PFSK-1 (cell line): ENCODE measurements around the gene COL19A1.

Experiments
- FOXP2 ChIP-seq: optimal IDR thresholded peaks from 2 replicates; pipeline ENCODE3; 2011; ENCODE audit warnings: borderline replicate concordance, control low read depth, inconsistent platforms; ENCODE audit not compliant: insufficient read depth; ENCODE audit errors: extremely low read length, extremely low read depth
- POLR2AphosphoS5 ChIP-seq: IDR thresholded peaks from 2 replicates; pipeline ENCODE4 v1.6.1; 2012; ENCODE audit warnings: low read depth, mild to moderate bottlenecking, control low read depth, low read length, moderate library complexity
- SIN3A ChIP-seq: IDR thresholded peaks from 2 replicates; pipeline ENCODE4 v1.6.1; 2012; ENCODE audit warnings: mild to moderate bottlenecking, low read length, moderate library complexity, borderline replicate concordance; ENCODE audit not compliant: insufficient read depth
- TAF1 ChIP-seq: IDR thresholded peaks from 2 replicates; pipeline ENCODE4 v1.6.1; 2012; ENCODE audit warnings: low read length, control low read depth, borderline replicate concordance; ENCODE audit not compliant: insufficient read depth
- TF ChIP-seq, protein P1 (sequence below), 2 experiments: IDR thresholded peaks; 2 replicates each; pipeline versions ENCODE4 v1.6.1 to v1.8.0; 2011 to 2012; ENCODE audit warnings: low read depth in 2 of 2, low read length in 2 of 2, control low read depth in 1 of 2, inconsistent platforms in 1 of 2, mild to moderate bottlenecking in 1 of 2, moderate library complexity in 1 of 2; ENCODE audit not compliant: insufficient read depth in 1 of 2

- TF ChIP-seq FOXP2, result no peak
- no peak for TF ChIP-seq POLR2AphosphoS5
- TF ChIP-seq SIN3A, result no peak
- TF ChIP-seq, protein P1, sequence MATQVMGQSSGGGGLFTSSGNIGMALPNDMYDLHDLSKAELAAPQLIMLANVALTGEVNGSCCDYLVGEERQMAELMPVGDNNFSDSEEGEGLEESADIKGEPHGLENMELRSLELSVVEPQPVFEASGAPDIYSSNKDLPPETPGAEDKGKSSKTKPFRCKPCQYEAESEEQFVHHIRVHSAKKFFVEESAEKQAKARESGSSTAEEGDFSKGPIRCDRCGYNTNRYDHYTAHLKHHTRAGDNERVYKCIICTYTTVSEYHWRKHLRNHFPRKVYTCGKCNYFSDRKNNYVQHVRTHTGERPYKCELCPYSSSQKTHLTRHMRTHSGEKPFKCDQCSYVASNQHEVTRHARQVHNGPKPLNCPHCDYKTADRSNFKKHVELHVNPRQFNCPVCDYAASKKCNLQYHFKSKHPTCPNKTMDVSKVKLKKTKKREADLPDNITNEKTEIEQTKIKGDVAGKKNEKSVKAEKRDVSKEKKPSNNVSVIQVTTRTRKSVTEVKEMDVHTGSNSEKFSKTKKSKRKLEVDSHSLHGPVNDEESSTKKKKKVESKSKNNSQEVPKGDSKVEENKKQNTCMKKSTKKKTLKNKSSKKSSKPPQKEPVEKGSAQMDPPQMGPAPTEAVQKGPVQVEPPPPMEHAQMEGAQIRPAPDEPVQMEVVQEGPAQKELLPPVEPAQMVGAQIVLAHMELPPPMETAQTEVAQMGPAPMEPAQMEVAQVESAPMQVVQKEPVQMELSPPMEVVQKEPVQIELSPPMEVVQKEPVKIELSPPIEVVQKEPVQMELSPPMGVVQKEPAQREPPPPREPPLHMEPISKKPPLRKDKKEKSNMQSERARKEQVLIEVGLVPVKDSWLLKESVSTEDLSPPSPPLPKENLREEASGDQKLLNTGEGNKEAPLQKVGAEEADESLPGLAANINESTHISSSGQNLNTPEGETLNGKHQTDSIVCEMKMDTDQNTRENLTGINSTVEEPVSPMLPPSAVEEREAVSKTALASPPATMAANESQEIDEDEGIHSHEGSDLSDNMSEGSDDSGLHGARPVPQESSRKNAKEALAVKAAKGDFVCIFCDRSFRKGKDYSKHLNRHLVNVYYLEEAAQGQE (IDR thresholded peaks at IDR 0.05; ENCODE audit: insufficient read depth in 1 of 2, low read depth in 2 of 2, low read length in 2 of 2), result no peak
- TF ChIP-seq TAF1, result no peak
Observed at GRCh38 chr6:70061546-70061945, 195.2 kb downstream of the COL19A1 start.
